ENCODE measurements around the gene SLC9A2.
A peak's percentile ranks its signal among the peaks of the same experiment; 100 is the strongest.

SLC9A2 gene

DNA sequence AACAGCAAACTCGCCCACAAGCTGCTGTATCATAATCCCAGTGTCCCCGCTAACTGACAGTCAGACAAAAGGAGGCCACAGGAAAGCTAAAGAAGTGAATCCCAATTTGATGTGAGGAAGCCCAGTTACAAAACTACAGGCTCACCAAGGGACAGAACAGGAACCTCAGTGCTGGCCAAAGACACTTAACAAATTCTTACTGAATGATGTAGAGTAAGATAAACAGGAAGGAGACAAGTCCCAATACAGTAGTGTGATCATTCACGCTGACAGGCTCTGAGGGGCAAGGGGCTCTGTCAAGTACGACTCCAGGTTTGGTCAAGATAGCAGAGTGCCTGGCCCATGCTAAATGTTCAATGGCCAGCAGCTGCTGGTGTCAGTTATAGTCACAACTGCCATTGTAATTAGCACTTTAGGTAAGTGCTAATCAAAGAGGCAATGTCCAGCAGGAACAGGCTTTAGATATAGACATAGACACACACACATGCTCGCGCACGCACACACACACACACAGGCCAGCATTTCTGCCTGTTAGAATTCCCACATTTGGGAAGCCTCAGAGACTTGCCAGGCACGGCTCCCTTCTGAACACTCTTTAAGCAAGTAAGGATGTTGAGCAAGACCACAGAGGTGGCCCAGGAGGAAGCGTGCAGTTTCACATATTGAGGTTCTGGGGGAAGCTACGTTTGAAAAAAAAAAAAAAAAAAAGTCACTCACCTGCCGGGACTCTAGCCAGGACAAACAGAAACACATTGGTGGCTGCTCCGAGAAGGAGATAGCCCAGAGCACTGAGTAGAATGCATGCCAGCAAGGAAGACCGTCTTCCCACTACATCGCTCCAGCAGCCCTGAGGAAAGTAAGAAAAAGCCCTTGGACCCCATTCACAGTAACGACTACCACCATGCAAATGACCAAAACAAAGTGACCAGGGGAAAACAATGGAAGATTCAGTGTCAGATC lies 107.1 kb downstream of the SLC9A2 start:
- no peak for DNase-seq (ENCODE audit: low read depth)

DNA sequence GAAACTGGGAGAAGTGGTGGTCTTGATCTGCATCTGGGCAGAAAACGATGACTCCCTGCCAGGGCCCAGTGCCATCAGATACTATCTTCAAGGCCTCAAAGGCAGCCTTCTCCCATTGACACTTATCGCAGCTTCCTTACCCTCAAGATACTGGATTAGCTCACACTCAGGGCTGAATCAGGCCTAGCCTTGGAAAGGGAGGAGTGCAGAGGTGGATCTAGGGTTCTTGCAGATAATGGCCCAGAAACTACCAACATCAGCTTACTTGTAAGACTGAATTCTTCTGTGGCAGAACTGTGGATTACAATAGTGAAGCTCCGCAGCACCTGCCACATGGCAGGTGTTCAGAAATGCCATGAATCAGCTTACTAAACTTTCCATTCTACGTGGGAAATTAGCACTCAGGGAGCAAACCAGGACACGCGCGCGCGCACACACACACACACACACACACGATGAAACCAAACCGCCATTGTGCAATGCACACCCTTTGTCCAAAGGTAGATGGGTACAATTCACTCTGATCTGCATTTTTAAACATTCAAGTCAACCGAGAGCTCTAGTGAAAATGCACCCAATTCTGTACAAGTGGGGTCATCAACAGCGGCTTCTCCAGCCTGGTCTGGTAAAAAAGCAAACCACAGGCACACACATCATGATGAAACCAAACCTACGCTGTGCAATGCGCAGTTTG lies 116.2 kb downstream of the SLC9A2 start:
- no peak for DNase-seq (ENCODE audit: low read depth)

DNA sequence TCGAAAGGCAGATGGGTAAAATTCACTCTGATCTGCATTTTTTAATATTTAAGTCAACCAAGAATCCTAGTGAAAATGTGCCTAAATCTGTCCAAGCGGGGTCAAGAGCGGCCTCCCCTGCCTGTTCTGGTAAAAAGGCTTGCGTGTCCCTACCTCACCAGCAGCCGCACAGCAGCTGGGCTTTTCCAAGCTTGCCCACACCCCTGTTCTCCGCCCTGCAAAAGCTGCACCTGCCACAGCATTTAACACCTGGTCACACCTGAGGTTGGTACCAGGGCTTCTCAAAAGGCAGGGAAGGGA lies 116.7 kb downstream of the SLC9A2 start:
- DNase-seq (ENCODE audit: low read depth), result no peak

DNA sequence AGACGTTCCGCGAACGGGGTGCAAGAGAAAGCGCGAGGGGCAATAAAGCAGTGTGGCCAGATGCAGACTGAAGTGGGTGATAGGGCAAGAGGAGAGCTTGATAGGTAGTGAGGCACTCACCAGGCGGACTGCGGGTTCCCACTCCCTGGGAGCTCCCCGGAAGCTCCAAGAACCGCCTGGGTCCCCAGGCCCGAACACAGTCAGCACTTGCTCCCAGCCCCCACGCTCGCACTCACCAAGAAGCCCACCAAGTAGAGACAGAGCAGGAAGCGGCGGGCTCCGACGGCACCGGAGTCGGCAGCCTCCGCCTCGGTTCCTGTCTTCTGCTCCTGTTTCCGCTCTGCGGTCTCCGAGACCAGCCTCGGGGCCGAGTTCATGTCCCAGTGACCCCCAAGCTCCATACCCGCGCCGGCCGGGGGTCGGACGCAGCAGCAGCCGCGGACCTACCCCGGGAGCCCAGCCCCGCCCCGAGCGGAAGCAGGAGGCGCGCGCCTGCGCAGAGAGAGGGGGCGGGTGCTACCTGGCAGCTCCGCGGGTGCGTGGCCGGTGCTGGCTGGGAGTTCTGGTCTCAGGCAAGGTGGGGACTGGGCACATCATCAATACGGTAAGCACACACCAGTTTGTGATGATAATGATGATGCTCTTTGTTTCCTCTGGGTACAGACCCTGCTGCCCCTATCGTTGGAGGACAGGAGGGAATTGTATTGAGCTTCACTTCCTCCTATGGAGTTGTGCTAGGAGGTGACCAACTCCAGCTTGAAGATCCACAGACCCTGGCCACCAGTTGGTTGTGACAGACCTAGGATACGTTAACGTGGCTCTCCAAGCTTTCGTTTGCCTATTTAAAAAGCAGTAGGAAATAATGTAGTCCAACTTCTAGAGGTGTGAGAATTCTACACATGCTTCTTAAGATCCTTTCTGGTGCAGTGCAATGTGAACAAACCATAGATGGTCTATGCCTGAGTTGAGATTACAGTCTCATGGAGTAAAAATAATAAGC lies 117.4 kb downstream of the SLC9A2 start:
- DNase-seq (ENCODE audit: low read depth), result peak; percentile 69

DNA sequence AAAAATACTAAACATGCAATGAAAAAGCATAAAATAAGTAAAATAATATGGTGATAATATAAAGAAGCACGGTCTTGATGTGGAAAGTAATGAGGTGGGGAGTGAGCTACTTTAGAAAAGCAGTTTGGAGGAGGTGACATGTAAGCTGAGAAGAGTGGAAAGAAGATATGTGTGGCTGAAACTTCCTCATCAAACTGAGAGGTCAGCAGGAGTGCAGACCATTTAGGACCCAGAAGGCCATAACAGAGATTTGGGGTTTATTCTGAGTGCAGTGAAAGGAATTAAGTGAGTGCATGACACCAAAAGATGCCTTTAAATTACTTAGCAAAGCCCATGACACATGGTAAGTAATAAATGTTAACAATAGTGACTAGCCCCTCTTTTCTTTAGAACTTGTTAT lies 118.1 kb downstream of the SLC9A2 start:
- no peak for DNase-seq (ENCODE audit: low read depth)

DNA sequence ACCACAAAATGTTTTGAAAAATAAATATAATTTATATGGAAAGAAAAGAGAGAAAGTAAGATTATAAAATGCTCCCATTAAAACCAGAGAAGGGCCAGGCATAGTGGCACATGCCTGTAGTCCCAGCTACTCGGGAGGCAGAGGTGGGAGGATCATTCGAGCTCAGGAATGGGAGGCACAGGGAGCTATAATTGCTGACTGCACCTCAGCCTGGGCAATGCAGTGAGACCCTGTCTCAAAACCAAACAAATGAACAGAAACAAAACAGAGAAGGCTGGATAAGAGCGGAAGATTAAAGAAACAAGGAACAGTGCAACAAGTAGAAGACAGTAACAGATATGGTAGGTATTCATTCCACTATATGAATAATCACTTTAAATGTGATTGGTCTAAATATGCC lies 123.9 kb downstream of the SLC9A2 start:
- DNase-seq (ENCODE audit: low read depth), result no peak

DNA sequence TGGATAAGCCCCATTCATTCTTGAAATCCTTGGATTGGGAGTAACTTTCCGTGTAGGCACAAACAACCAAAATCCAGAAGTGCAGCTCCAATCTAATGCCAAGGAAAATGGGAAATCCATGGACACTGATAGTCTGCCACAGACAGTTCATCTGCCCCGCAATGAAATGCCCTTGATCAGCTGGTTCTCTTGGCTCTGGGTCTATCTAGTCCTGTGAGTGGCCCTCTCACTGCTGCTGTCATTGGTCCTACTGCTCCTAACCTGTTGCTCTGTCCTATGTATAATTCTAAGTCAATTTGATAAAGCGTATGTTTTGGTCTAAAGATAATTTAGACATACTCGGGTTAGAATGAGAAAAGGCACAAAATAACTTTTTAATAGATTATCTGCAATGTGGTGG lies 128.8 kb downstream of the SLC9A2 start:
- no peak for DNase-seq (ENCODE audit: low read depth)

DNA sequence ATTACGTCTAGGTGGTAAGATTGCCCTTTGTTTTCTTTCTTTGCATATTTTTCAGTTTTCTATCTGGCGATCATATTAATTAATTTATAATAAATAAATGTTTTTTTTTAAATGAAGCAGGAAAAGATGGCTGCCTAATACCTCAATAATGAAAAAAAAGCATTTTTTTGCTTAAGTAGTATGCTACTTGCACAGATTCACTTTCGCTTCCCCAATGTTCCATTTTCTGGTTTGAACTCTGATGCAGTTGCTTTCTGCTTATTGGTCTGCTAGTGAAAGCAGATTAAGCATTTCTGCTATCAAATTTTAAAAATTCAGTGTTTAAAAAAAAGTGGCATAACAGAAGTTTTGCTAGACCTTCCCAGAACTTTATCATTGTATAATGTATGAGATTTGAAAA lies 130.6 kb downstream of the SLC9A2 start:
- DNase-seq (ENCODE audit: low read depth), result no peak

DNA sequence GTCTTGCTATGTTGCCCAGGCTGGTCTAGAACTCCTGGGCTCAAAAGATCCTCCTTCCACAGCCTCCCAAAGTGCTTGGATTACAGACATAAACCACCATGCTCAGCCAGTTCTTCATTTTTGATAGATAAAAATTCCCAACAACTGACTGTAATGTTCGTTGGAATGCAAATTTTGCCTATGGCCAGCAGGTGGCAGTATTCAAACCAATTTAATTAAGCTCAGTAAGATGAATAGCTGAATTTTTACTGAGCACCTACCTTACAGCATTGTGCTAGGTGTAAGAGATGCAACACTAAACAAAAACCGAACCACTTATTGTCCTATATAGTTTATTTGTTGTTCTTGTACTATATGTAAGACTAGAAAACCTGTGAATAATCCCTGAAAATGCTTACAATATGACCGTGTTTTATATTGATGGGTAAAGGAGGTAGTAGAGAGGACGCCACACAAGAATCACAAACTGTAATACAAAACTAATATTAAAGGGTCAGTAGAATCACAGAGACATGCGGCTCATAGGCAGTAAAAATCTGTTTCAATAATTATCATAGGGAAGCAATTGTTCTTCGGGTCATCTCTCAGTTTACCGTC lies 134.3 kb downstream of the SLC9A2 start:
- no peak for DNase-seq (ENCODE audit: low read depth)

DNA sequence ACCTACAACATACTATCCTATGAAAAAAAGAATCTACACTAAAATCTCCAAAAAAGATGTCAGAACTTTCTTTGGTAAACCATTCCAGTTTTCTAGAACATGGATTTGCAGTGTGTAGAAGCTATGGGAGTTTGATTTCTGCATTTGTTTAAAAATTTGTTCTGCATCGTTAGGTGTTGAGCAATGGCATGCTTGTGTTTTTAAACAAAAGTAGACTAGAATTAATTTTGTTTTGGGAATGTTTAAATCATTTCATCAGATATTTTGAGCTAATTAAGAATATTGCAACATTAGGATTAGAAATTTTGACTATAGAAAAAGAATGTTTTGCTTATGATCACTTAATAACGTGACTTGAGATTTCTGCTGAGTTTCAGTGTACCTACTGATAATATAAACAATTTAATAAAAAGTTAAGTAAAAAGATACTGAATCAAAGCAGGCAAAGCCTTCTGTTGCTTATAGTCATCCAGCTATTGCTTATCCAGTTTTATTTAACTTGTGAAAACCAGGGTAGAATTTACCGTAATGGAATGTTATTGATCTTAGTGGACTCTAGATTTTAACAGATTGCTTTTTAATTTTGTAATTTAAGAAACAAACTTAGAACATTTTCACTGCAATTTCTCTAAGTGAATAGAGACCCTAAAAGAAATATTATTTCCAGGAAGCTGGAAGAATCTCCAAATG lies 135.2 kb downstream of the SLC9A2 start:
- DNase-seq (ENCODE audit: low read depth), result no peak

DNA sequence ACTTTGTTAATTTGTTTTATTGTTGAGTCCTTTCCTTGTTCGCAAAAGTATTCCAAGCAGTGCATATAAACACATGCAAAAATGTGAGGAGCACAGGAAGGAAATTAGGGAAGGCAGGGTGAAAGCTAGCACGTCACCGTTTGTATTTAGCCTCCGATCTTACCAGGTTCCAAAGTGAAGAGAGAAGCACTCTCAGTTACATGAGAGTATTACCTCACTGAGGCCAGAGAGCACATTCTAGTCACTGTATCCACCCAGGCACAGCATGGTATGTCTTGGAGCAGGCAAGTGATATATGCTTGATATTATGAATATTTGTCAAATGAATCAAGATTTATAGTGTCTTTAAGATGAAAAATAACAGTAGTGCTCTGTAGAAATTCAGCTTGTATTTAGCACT lies 135.9 kb downstream of the SLC9A2 start:
- no peak for DNase-seq (ENCODE audit: low read depth)

DNA sequence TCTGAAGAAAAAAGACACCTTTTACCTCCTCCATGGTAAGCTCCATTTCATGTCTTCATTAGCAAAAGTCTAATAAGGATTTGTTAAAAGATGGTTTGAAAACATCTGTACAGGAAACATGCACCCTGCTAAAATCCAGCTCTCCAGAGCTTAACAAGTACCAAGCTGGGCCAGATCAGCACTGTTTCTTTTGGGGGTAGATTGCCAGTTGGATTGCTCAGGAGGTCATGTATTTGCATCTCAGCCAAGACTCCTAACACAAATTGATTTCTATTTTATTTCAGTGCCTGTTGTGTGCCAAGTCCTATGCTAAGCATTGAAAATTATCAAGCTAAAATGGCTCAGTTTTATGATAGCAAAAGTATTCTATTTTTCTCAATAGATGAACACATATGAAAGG lies 139.1 kb downstream of the SLC9A2 start:
- no peak for DNase-seq (ENCODE audit: low read depth)

All from T-helper 22 cell (primary cell).